HUES48 (cell line): ENCODE data around the gene GRID1.

ENCODE experiments used
- H3K27ac ChIP-seq: one replicate; pipeline ENCODE4 v1.7.0; 2013; ENCODE audit warnings: low read depth, low read length, inconsistent platforms
- H3K27me3 ChIP-seq: 2 replicates; pipeline ENCODE4 v1.6.1; 2013; ENCODE audit warnings: mild to moderate bottlenecking, low read length; ENCODE audit not compliant: control insufficient read depth, insufficient read depth
- H3K36me3 ChIP-seq: 2 replicates; pipeline ENCODE4 v1.6.1; 2013; ENCODE audit warnings: low read length; ENCODE audit not compliant: control insufficient read depth, insufficient read depth
- H3K4me1 ChIP-seq: 2 replicates; pipeline ENCODE4 v1.6.1; 2013; ENCODE audit warnings: mild to moderate bottlenecking, low read length; ENCODE audit not compliant: control insufficient read depth, insufficient read depth
- H3K4me3 ChIP-seq: 2 replicates; pipeline ENCODE4 v1.5.1; 2013; ENCODE audit warnings: mild to moderate bottlenecking, low read depth, low read length
- H3K9ac ChIP-seq: 2 replicates; pipeline ENCODE4 v1.6.1; 2013; ENCODE audit warnings: mild to moderate bottlenecking, low read depth, low read length, moderate library complexity
- H3K9me3 ChIP-seq: 2 replicates; pipeline ENCODE4 v1.6.1; 2013; ENCODE audit warnings: low read length; ENCODE audit not compliant: control insufficient read depth, insufficient read depth

The GRID1 gene

GRCh38 chr10:86211691-86212390, 154.8 kb downstream of the GRID1 start:
- Histone ChIP-seq H3K4me3 (no peak overlapping the region), H3K27ac (no peak overlapping the region), H3K9me3 (no peaks in the 10 kb centered on the region), H3K36me3 (no peaks in the 10 kb centered on the region), H3K9ac (no peak overlapping the region), H3K4me1 (no peaks in the 10 kb centered on the region), H3K27me3 (no peaks in the 10 kb centered on the region)

GRCh38 chr10:86210416-86210815, 156.2 kb downstream of the GRID1 start:
- Histone ChIP-seq H3K9me3 (no peaks in the 10 kb centered on the region), H3K27me3 (no peaks in the 10 kb centered on the region), H3K27ac (no peak overlapping the region), H3K9ac (no peak overlapping the region), H3K4me1 (no peaks in the 10 kb centered on the region), H3K4me3 (no peak overlapping the region), H3K36me3 (no peaks in the 10 kb centered on the region)

- no peak overlapping the region for H3K27ac ChIP-seq
- H3K4me1 ChIP-seq, result no peaks in the 10 kb centered on the region
- no peaks in the 10 kb centered on the region for H3K9me3 ChIP-seq
- H3K9ac ChIP-seq, result no peak overlapping the region
- no peak overlapping the region for H3K4me3 ChIP-seq
- no peaks in the 10 kb centered on the region for H3K36me3 ChIP-seq
- no peaks in the 10 kb centered on the region for H3K27me3 ChIP-seq
Measured at GRCh38 chr10:86209726-86210125, 156.9 kb downstream of the GRID1 start.

GRCh38 chr10:86207226-86207625, 159.4 kb downstream of the GRID1 start:
- H3K9ac ChIP-seq, result no peak overlapping the region

GRCh38 chr10:86206240-86206579, 160.4 kb downstream of the GRID1 start:
- Histone ChIP-seq H3K9ac (no peak overlapping the region), H3K27ac (no peak overlapping the region), H3K4me3 (no peak overlapping the region), H3K9me3 (no peaks in the 10 kb centered on the region), H3K36me3 (no peaks in the 10 kb centered on the region), H3K4me1 (no peaks in the 10 kb centered on the region), H3K27me3 (no peaks in the 10 kb centered on the region)

More at GRCh38 chr10:86207226-86207625, 159.4 kb downstream of the GRID1 start:
- Histone ChIP-seq H3K4me3 (no peak overlapping the region), H3K27ac (no peak overlapping the region), H3K9me3 (no peaks in the 10 kb centered on the region), H3K27me3 (no peaks in the 10 kb centered on the region), H3K36me3 (no peaks in the 10 kb centered on the region), H3K4me1 (no peaks in the 10 kb centered on the region)

- Histone ChIP-seq H3K4me1 (no peaks in the 10 kb centered on the region), H3K9ac (no peak overlapping the region), H3K27me3 (no peaks in the 10 kb centered on the region), H3K27ac (no peak overlapping the region), H3K9me3 (no peaks in the 10 kb centered on the region), H3K36me3 (no peaks in the 10 kb centered on the region), H3K4me3 (no peak overlapping the region)
Measured at GRCh38 chr10:86205306-86206239, 161.0 kb downstream of the GRID1 start.

GRCh38 chr10:86204421-86205305, 161.9 kb downstream of the GRID1 start:
- Histone ChIP-seq H3K36me3 (no peaks in the 10 kb centered on the region), H3K9me3 (no peaks in the 10 kb centered on the region), H3K27me3 (no peaks in the 10 kb centered on the region), H3K4me3 (no peak overlapping the region), H3K27ac (no peak overlapping the region), H3K9ac (no peak overlapping the region), H3K4me1 (no peaks in the 10 kb centered on the region)

- H3K9me3 ChIP-seq, result no peaks in the 10 kb centered on the region
- no peaks in the 10 kb centered on the region for H3K27me3 ChIP-seq
- no peak overlapping the region for H3K4me3 ChIP-seq
- H3K36me3 ChIP-seq, result no peaks in the 10 kb centered on the region
- no peak overlapping the region for H3K9ac ChIP-seq
- H3K4me1 ChIP-seq, result no peaks in the 10 kb centered on the region
- no peak overlapping the region for H3K27ac ChIP-seq
Measured at GRCh38 chr10:86203162-86203905, 163.3 kb downstream of the GRID1 start.

- Histone ChIP-seq H3K9ac (no peak overlapping the region), H3K36me3 (no peaks in the 10 kb centered on the region), H3K27me3 (no peaks in the 10 kb centered on the region)
Measured at GRCh38 chr10:86202226-86202735, 164.3 kb downstream of the GRID1 start.

GRCh38 chr10:86200867-86201266, 165.7 kb downstream of the GRID1 start:
- Histone ChIP-seq H3K9ac (no peak overlapping the region), H3K27me3 (no peaks in the 10 kb centered on the region), H3K27ac (no peak overlapping the region), H3K4me3 (no peak overlapping the region), H3K9me3 (no peaks in the 10 kb centered on the region), H3K36me3 (no peaks in the 10 kb centered on the region), H3K4me1 (no peaks in the 10 kb centered on the region)

More at GRCh38 chr10:86202226-86202735, 164.3 kb downstream of the GRID1 start:
- no peaks in the 10 kb centered on the region for H3K4me1 ChIP-seq
- no peak overlapping the region for H3K27ac ChIP-seq
- no peaks in the 10 kb centered on the region for H3K9me3 ChIP-seq
- H3K4me3 ChIP-seq, result no peak overlapping the region
